ACC112 (cell line): Measurements from ENCODE around the gene WDR31.
"Not testable (repeated sequence)": the region's sequence is repeated elsewhere in the genome, so short reads cannot be mapped to it uniquely, and the experiment has no call there.

Source experiments
- H2AFZ ChIP-seq: fragments of 200-600 bp; sonication (generic); one replicate; pipeline ENCODE4 v1.6.0; 2017; ENCODE audit warnings: antibody characterized with exemption, low read length; ENCODE audit not compliant: unreplicated experiment
- H3K27ac ChIP-seq: fragments of 200-600 bp; sonication (generic); 2 replicates; pipeline ENCODE4 v1.5.1; 2014; ENCODE audit warnings: low read depth, mild to moderate bottlenecking, antibody characterized with exemption, low read length, moderate library complexity
- H3K27me3 ChIP-seq: fragments of 200-600 bp; sonication (generic); 2 replicates; pipeline ENCODE4 v1.6.1; 2014; ENCODE audit warnings: mild to moderate bottlenecking, antibody characterized with exemption, low read length, moderate library complexity, mixed read lengths; ENCODE audit not compliant: insufficient read depth
- H3K36me3 ChIP-seq: fragments of 200-600 bp; sonication (generic); 2 replicates; pipeline ENCODE4 v1.6.1; 2016; ENCODE audit warnings: mild to moderate bottlenecking, antibody characterized with exemption, low read length, moderate library complexity, mixed read lengths; ENCODE audit not compliant: insufficient read depth
- H3K4me1 ChIP-seq: fragments of 200-600 bp; sonication (generic); one replicate; pipeline ENCODE4 v1.6.1; 2016; ENCODE audit warnings: low read length, mixed read lengths; ENCODE audit not compliant: insufficient read depth, unreplicated experiment, control insufficient read depth
- H3K4me3 ChIP-seq: fragments of 200-600 bp; sonication (generic); 2 replicates; pipeline ENCODE4 v1.5.1; 2014; ENCODE audit warnings: mild to moderate bottlenecking, low read depth, low read length
- H3K79me2 ChIP-seq: fragments of 200-600 bp; sonication (generic); one replicate; pipeline ENCODE4 v1.6.0; 2016; ENCODE audit warnings: low read length; ENCODE audit not compliant: control insufficient read depth, unreplicated experiment, insufficient read depth

WDR31 gene

GRCh38 chr9:113365652-113366051, 25.6 kb upstream of the WDR31 start:
- not testable (repeated sequence) for H3K27ac ChIP-seq, H3K79me2 ChIP-seq, H2AFZ ChIP-seq, H3K36me3 ChIP-seq, H3K4me3 ChIP-seq, H3K27me3 ChIP-seq
- H3K4me1 ChIP-seq = peaks cover 17% of the 10 kb centered on the region

GRCh38 chr9:113364951-113365350, 24.9 kb upstream of the WDR31 start:
- no peak overlapping the region for H2AFZ ChIP-seq
- peaks cover 2% of the 10 kb centered on the region; the same call in 1 of the 2 replicates for H3K27me3 ChIP-seq
- no peak overlapping the region for H3K4me3 ChIP-seq
- H3K79me2 ChIP-seq = no peaks in the 10 kb centered on the region
- peaks cover 17% of the 10 kb centered on the region for H3K4me1 ChIP-seq
- no peak overlapping the region for H3K27ac ChIP-seq
- no peaks in the 10 kb centered on the region for H3K36me3 ChIP-seq

GRCh38 chr9:113363336-113363735, 23.3 kb upstream of the WDR31 start:
- no peaks in the 10 kb centered on the region for H3K36me3 ChIP-seq
- H3K4me3 ChIP-seq = no peak overlapping the region
- no peak overlapping the region for H2AFZ ChIP-seq
- no peaks in the 10 kb centered on the region for H3K79me2 ChIP-seq
- no peak overlapping the region for H3K27ac ChIP-seq
- peaks cover 17% of the 10 kb centered on the region for H3K4me1 ChIP-seq
- peaks cover 8% of the 10 kb centered on the region for H3K27me3 ChIP-seq

- H3K4me3 ChIP-seq = peak overlapping the region; percentile 32; the same call in 1 of the 2 replicates
- no peak overlapping the region for H3K27ac ChIP-seq
- H3K27me3 ChIP-seq = peaks cover 18% of the 10 kb centered on the region
- no peak overlapping the region for H2AFZ ChIP-seq
- no peaks in the 10 kb centered on the region for H3K79me2 ChIP-seq
- no peaks in the 10 kb centered on the region for H3K36me3 ChIP-seq
- peaks cover 17% of the 10 kb centered on the region for H3K4me1 ChIP-seq
Measured at GRCh38 chr9:113361304-113362018, 21.4 kb upstream of the WDR31 start.

- no peak overlapping the region for H3K27ac ChIP-seq
- peaks cover 21% of the 10 kb centered on the region for H3K27me3 ChIP-seq
- H2AFZ ChIP-seq = no peak overlapping the region
- no peaks in the 10 kb centered on the region for H3K36me3 ChIP-seq
- H3K79me2 ChIP-seq = no peaks in the 10 kb centered on the region
- H3K4me3 ChIP-seq = no peak overlapping the region
- H3K4me1 ChIP-seq = peaks cover 17% of the 10 kb centered on the region
Measured at GRCh38 chr9:113360242-113360842, 20.3 kb upstream of the WDR31 start.

- H3K4me3 ChIP-seq = no peak overlapping the region
- peaks cover 31% of the 10 kb centered on the region for H3K27me3 ChIP-seq
- H2AFZ ChIP-seq = no peak overlapping the region
- H3K27ac ChIP-seq = no peak overlapping the region
- no peaks in the 10 kb centered on the region for H3K79me2 ChIP-seq
- H3K36me3 ChIP-seq = no peaks in the 10 kb centered on the region
- peaks cover 17% of the 10 kb centered on the region for H3K4me1 ChIP-seq
Measured at GRCh38 chr9:113359385-113359784, 19.3 kb upstream of the WDR31 start.

GRCh38 chr9:113356686-113357292, 16.7 kb upstream of the WDR31 start:
- no peak overlapping the region for H3K4me3 ChIP-seq
- H3K36me3 ChIP-seq = no peaks in the 10 kb centered on the region

GRCh38 chr9:113355040-113355596, 15.0 kb upstream of the WDR31 start:
- Histone ChIP-seq H3K36me3 (no peaks in the 10 kb centered on the region), H2AFZ (no peak overlapping the region), H3K79me2 (no peaks in the 10 kb centered on the region), H3K4me1 (no peaks in the 10 kb centered on the region), H3K4me3 (no peak overlapping the region), H3K27me3 (peaks cover 63% of the 10 kb centered on the region), H3K27ac (no peak overlapping the region)

More at GRCh38 chr9:113356686-113357292, 16.7 kb upstream of the WDR31 start:
- H3K4me1 ChIP-seq = peaks cover 10% of the 10 kb centered on the region
- H3K27me3 ChIP-seq = peaks cover 49% of the 10 kb centered on the region
- no peak overlapping the region for H2AFZ ChIP-seq
- no peak overlapping the region for H3K27ac ChIP-seq
- no peaks in the 10 kb centered on the region for H3K79me2 ChIP-seq

GRCh38 chr9:113352411-113352810, 12.3 kb upstream of the WDR31 start:
- H3K27ac ChIP-seq = no peak overlapping the region
- no peaks in the 10 kb centered on the region for H3K79me2 ChIP-seq
- H3K4me3 ChIP-seq = no peak overlapping the region
- H2AFZ ChIP-seq = no peak overlapping the region
- H3K4me1 ChIP-seq = no peaks in the 10 kb centered on the region
- no peaks in the 10 kb centered on the region for H3K36me3 ChIP-seq
- peaks cover 74% of the 10 kb centered on the region for H3K27me3 ChIP-seq

- Histone ChIP-seq H3K36me3 (no peaks in the 10 kb centered on the region), H3K4me3 (no peak overlapping the region), H3K4me1 (no peaks in the 10 kb centered on the region), H2AFZ (no peak overlapping the region), H3K27me3 (peaks cover 70% of the 10 kb centered on the region), H3K79me2 (no peaks in the 10 kb centered on the region), H3K27ac (no peak overlapping the region)
Measured at GRCh38 chr9:113352006-113352405, 11.9 kb upstream of the WDR31 start.
